HCT116 (cell line): ENCODE measurements around the gene PRDM1. TPM values are rescaled to one million over a fixed set of nuclear protein-coding genes. Genes with fewer than 3 reads are reported as not detected.

Experiments used
- ATAC-seq: fragments of 200-7000 bp; cut with Tn5 transposase; 2 replicates; pipeline ENCODE4 v1.9.1; 2020; ENCODE audit warnings: mild to moderate bottlenecking, moderate library complexity
- BruUV-seq: library from RNA; stranded (reverse); fragments of 400-500 nt; replicated peaks from 2 replicates; lab custom pipeline; 2021; lab: Mats Ljungman, UMichigan
- CTCF ChIA-PET: fragments of 300-600 bp; sonication (Branson Sonifier 250); formaldehyde crosslinking; loops from one replicate; lab custom pipeline; 2021; ENCODE audit warnings: antibody characterized with exemption; lab: Charles Lee
- POLR2A ChIA-PET: fragments of 300-600, 350-600 bp; sonication (Branson Sonifier 250); formaldehyde crosslinking; loops from one replicate; lab custom pipeline; 2021; ENCODE audit warnings: antibody characterized with exemption; lab: Charles Lee
- RAD21 ChIA-PET, 2 experiments: fragments of 300-600 bp; sonication (Branson Sonifier 250); formaldehyde crosslinking; loops; one replicate each; lab custom pipeline; 2023; ENCODE audit warnings: low total read pairs in 2 of 2; ENCODE audit not compliant: uncharacterized antibody in 2 of 2, unreplicated experiment in 2 of 2, low non-redundant PET in 1 of 2; lab: Charles Lee
- DNase-seq: peaks from one replicate; pipeline ENCODE4 v3.0.0-alpha.2; 2010; ENCODE audit warnings: low read depth, low spot score
- H2AFZ ChIP-seq: fragments of 200-600 bp; shearing (Covaris generic), sonication (generic); 2 replicates; pipeline ENCODE4 v1.6.1; 2017; ENCODE audit warnings: low read depth, mixed run types, mixed read lengths, antibody characterized with exemption, low read length; ENCODE audit not compliant: poor library complexity, severe bottlenecking
- H3K27ac ChIP-seq: 2 replicates; pipeline ENCODE4 v1.5.1; 2012; ENCODE audit warnings: low read depth, low read length
- H3K27me3 ChIP-seq: fragments of 200-600 bp; sonication (generic); 2 replicates; pipeline ENCODE4 v1.6.1; 2016; ENCODE audit warnings: mixed run types, low read length, mixed read lengths; ENCODE audit not compliant: insufficient read depth
- H3K36me3 ChIP-seq, 2 experiments: fragments of 200-500 bp in 1 of 2; fragments of 200-600 bp in 1 of 2; sonication (Bioruptor generic) in 1 of 2; sonication (generic) in 1 of 2; 2 replicates each; pipeline versions ENCODE4 v1.5.1 to v1.6.1; 2014 to 2016; ENCODE audit warnings: low read length in 2 of 2, inconsistent platforms in 1 of 2, mixed read lengths in 1 of 2, mixed run types in 1 of 2; ENCODE audit not compliant: insufficient read depth in 2 of 2, control insufficient read depth in 1 of 2
- H3K4me1 ChIP-seq, 2 experiments: fragments of 200-600 bp in 1 of 2; sonication (generic) in 1 of 2; 2 replicates each; pipeline versions ENCODE4 v1.5.1 to v1.6.1; 2012 to 2017; ENCODE audit warnings: low read length in 2 of 2, inconsistent platforms in 1 of 2, mild to moderate bottlenecking in 1 of 2, mixed read lengths in 1 of 2, mixed run types in 1 of 2, moderate library complexity in 1 of 2; ENCODE audit not compliant: insufficient read depth in 2 of 2, control insufficient read depth in 1 of 2
- H3K4me2 ChIP-seq: fragments of 200-600 bp; sonication (generic); 2 replicates; pipeline ENCODE4 v1.6.1; 2017; ENCODE audit warnings: mixed run types, low read length, mixed read lengths
- H3K4me3 ChIP-seq, 2 experiments: fragments of 200-600 bp in 1 of 2; sonication (generic) in 1 of 2; replicated peaks in 1 of 2; 2 replicates each; pipeline ENCODE4 v1.5.1; 2011 to 2016; ENCODE audit warnings: low read length in 2 of 2, control low read depth in 1 of 2, low read depth in 1 of 2, mild to moderate bottlenecking in 1 of 2, mixed read lengths in 1 of 2, mixed run types in 1 of 2
- H3K79me2 ChIP-seq: fragments of 200-600 bp; sonication (generic); 2 replicates; pipeline ENCODE4 v1.6.1; 2017; ENCODE audit warnings: mild to moderate bottlenecking, mixed run types, low read length, moderate library complexity, mixed read lengths; ENCODE audit not compliant: insufficient read depth
- H3K9ac ChIP-seq: fragments of 200-600 bp; sonication (generic); 2 replicates; pipeline ENCODE4 v1.6.1; 2016; ENCODE audit warnings: low read length, mixed read lengths
- H3K9me2 ChIP-seq: fragments of 200-600 bp; sonication (generic), shearing (Covaris generic); 2 replicates; pipeline ENCODE4 v1.6.1; 2017; ENCODE audit warnings: mixed run types, mild to moderate bottlenecking, moderate library complexity; ENCODE audit not compliant: insufficient read depth
- H3K9me3 ChIP-seq, 2 experiments: fragments of 200-500 bp in 1 of 2; fragments of 200-600 bp in 1 of 2; sonication (Bioruptor generic) in 1 of 2; sonication (generic) in 1 of 2; 2 replicates each; pipeline ENCODE4 v1.6.1; 2014 to 2017; ENCODE audit warnings: low read length in 2 of 2, mixed read lengths in 2 of 2, inconsistent platforms in 1 of 2, low read depth in 1 of 2, mild to moderate bottlenecking in 1 of 2, mixed run types in 1 of 2, moderate library complexity in 1 of 2; ENCODE audit not compliant: control insufficient read depth in 1 of 2, insufficient read depth in 1 of 2
- H4K20me1 ChIP-seq: fragments of 200-600 bp; sonication (generic), shearing (Covaris generic); 2 replicates; pipeline ENCODE4 v1.6.1; 2017; ENCODE audit warnings: mixed run types, mild to moderate bottlenecking, moderate library complexity; ENCODE audit not compliant: insufficient read depth
- CBX3 ChIP-seq: IDR thresholded peaks from 2 replicates; pipeline ENCODE4 v1.6.1; 2012; ENCODE audit warnings: low read depth
- CEBPB ChIP-seq: IDR thresholded peaks from 2 replicates; pipeline ENCODE4 v1.6.1; 2012; ENCODE audit warnings: low read depth
- ELF1 ChIP-seq: IDR thresholded peaks from 2 replicates; pipeline ENCODE4 v1.6.1; 2012; ENCODE audit warnings: low read depth, borderline replicate concordance
- EZH2 ChIP-seq: fragments of 200-600 bp; sonication (generic); IDR thresholded peaks from 2 replicates; pipeline ENCODE4 v1.6.1; 2017; ENCODE audit warnings: antibody characterized with exemption, mixed run types
- EZH2phosphoT487 ChIP-seq: fragments of 200-600 bp; IDR thresholded peaks from 2 replicates; pipeline ENCODE4 v1.6.1; 2018; ENCODE audit warnings: antibody characterized with exemption, borderline replicate concordance
- FOSL1 ChIP-seq: IDR thresholded peaks from 2 replicates; pipeline ENCODE4 v1.6.1; 2012; ENCODE audit warnings: low read depth
- JUND ChIP-seq: IDR thresholded peaks from 2 replicates; pipeline ENCODE4 v1.6.1; 2012
- POLR2A ChIP-seq: IDR thresholded peaks from 2 replicates; pipeline ENCODE4 v1.7.0; 2011; ENCODE audit warnings: borderline replicate concordance; ENCODE audit not compliant: insufficient read depth, insufficient read length; ENCODE audit errors: extremely low read depth
- POLR2AphosphoS5 ChIP-seq: IDR thresholded peaks from 2 replicates; pipeline ENCODE4 v1.6.1; 2011; ENCODE audit warnings: mild to moderate bottlenecking, low read depth, low read length, moderate library complexity
- RAD21 ChIP-seq: IDR thresholded peaks from 2 replicates; pipeline ENCODE4 v1.6.1; 2012; ENCODE audit warnings: low read depth, mild to moderate bottlenecking
- SIN3A ChIP-seq: IDR thresholded peaks from 2 replicates; pipeline ENCODE4 v1.6.1; 2012; ENCODE audit warnings: low read depth
- SP1 ChIP-seq: IDR thresholded peaks from 2 replicates; pipeline ENCODE4 v1.6.1; 2012; ENCODE audit warnings: low read depth
- SRF ChIP-seq: IDR thresholded peaks from 2 replicates; pipeline ENCODE4 v1.6.1; 2012; ENCODE audit warnings: low read depth
- TCF7L2 ChIP-seq: IDR thresholded peaks from 2 replicates; pipeline ENCODE4 v1.7.0; 2011; ENCODE audit warnings: borderline replicate concordance, inconsistent platforms; ENCODE audit not compliant: insufficient read depth, insufficient read length; ENCODE audit errors: extremely low read depth
- YY1 ChIP-seq: IDR thresholded peaks from 2 replicates; pipeline ENCODE4 v1.6.1; 2011; ENCODE audit warnings: low read length, low read depth, moderate library complexity, mild to moderate bottlenecking; ENCODE audit not compliant: insufficient replicate concordance; ENCODE audit errors: extremely low read depth
- ZNF274 ChIP-seq: fragments of 200-500 bp; sonication (Bioruptor generic); IDR thresholded peaks from 2 replicates; pipeline ENCODE4 v1.6.1; 2014; ENCODE audit warnings: mild to moderate bottlenecking, low read depth, low read length, inconsistent platforms
- intact Hi-C: fragments of 100-400 bp; cut with micrococcal nuclease; formaldehyde crosslinking; loops from 2 replicates; pipeline ENCODE4 v1.10.0; 2022
- total RNA-seq: library from RNA; stranded (reverse); gene quantifications from one replicate; pipeline ENCODE4 v1.2.1, GENCODE V29; 2021; ENCODE audit not compliant: unreplicated experiment
- TF ChIP-seq, protein P1 (sequence below): IDR thresholded peaks from 2 replicates; pipeline ENCODE4 v1.6.1; 2012
- TF ChIP-seq, protein P2 (sequence below): IDR thresholded peaks from 2 replicates; pipeline ENCODE4 v1.6.1; 2012; ENCODE audit warnings: low read depth
- TF ChIP-seq, protein P3 (sequence below): IDR thresholded peaks from 2 replicates; pipeline ENCODE4 v1.6.1; 2012
- TF ChIP-seq, protein P4 (sequence below): IDR thresholded peaks from 2 replicates; pipeline ENCODE4 v1.6.1; 2011; ENCODE audit warnings: mild to moderate bottlenecking, low read length, moderate library complexity; ENCODE audit not compliant: insufficient replicate concordance; ENCODE audit errors: extremely low read depth

The PRDM1 gene
- total RNA-seq, 1 experiment from 2014 or later, result 3.4 TPM

DNA sequence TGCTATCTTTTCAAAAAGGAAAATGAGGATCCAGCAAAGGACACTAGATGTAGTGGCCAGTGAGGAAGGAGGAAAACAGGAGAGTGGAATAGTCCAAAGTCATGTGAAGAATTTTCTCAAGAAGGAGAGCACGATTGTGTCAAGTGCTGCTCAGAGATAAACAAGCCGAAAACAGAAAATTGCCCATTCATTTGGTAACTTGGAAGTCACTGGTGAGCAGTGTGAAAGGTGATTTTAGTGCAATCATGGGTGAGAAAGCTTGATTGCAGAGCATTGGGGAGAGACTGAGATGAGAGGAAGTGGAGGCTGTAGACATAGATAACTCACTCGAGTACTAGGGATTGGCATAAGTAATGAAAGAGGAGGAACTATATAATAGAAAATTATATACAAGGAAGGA is 26.0 kb upstream of the PRDM1 start:
- ATAC-seq (no peak), DNase-seq (no peak)
- Histone ChIP-seq H3K27ac (no peak overlapping the region), H3K9me3 (no peaks in the 10 kb centered on the region), H3K9me2 (no peaks in the 10 kb centered on the region), H3K4me3 (no peak overlapping the region), H4K20me1 (no peaks in the 10 kb centered on the region), H3K27me3 (no peaks in the 10 kb centered on the region), H3K4me2 (no peak overlapping the region), H3K9ac (no peak overlapping the region), H3K36me3 (no peaks in the 10 kb centered on the region), H3K79me2 (no peaks in the 10 kb centered on the region)
- ChIA-PET CTCF (no interaction called here), RAD21 (no interaction called here), POLR2A (no interaction called here)
- intact Hi-C loops, result no loop called here
- TF ChIP-seq POLR2AphosphoS5, result no peak
- no peak for TF ChIP-seq FOSL1
- no peak for TF ChIP-seq JUND
- no peak for TF ChIP-seq ELF1
- no peak for TF ChIP-seq CEBPB
- TF ChIP-seq SRF, result no peak
- no peak for TF ChIP-seq CBX3
- no peak for TF ChIP-seq SIN3A
- no peak for TF ChIP-seq POLR2A
- no peak for TF ChIP-seq TCF7L2
- TF ChIP-seq, protein P1, sequence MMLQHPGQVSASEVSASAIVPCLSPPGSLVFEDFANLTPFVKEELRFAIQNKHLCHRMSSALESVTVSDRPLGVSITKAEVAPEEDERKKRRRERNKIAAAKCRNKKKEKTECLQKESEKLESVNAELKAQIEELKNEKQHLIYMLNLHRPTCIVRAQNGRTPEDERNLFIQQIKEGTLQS, result no peak
- no peak for TF ChIP-seq YY1
- no peak for TF ChIP-seq EZH2
- no peak for TF ChIP-seq EZH2phosphoT487
- no peak for TF ChIP-seq RAD21
- TF ChIP-seq, protein P2, sequence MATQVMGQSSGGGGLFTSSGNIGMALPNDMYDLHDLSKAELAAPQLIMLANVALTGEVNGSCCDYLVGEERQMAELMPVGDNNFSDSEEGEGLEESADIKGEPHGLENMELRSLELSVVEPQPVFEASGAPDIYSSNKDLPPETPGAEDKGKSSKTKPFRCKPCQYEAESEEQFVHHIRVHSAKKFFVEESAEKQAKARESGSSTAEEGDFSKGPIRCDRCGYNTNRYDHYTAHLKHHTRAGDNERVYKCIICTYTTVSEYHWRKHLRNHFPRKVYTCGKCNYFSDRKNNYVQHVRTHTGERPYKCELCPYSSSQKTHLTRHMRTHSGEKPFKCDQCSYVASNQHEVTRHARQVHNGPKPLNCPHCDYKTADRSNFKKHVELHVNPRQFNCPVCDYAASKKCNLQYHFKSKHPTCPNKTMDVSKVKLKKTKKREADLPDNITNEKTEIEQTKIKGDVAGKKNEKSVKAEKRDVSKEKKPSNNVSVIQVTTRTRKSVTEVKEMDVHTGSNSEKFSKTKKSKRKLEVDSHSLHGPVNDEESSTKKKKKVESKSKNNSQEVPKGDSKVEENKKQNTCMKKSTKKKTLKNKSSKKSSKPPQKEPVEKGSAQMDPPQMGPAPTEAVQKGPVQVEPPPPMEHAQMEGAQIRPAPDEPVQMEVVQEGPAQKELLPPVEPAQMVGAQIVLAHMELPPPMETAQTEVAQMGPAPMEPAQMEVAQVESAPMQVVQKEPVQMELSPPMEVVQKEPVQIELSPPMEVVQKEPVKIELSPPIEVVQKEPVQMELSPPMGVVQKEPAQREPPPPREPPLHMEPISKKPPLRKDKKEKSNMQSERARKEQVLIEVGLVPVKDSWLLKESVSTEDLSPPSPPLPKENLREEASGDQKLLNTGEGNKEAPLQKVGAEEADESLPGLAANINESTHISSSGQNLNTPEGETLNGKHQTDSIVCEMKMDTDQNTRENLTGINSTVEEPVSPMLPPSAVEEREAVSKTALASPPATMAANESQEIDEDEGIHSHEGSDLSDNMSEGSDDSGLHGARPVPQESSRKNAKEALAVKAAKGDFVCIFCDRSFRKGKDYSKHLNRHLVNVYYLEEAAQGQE, result no peak
- TF ChIP-seq, protein P3, sequence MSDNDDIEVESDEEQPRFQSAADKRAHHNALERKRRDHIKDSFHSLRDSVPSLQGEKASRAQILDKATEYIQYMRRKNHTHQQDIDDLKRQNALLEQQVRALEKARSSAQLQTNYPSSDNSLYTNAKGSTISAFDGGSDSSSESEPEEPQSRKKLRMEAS, result no peak
- no peak for TF ChIP-seq ZNF274
- TF ChIP-seq SP1, result no peak
- TF ChIP-seq, protein P4, sequence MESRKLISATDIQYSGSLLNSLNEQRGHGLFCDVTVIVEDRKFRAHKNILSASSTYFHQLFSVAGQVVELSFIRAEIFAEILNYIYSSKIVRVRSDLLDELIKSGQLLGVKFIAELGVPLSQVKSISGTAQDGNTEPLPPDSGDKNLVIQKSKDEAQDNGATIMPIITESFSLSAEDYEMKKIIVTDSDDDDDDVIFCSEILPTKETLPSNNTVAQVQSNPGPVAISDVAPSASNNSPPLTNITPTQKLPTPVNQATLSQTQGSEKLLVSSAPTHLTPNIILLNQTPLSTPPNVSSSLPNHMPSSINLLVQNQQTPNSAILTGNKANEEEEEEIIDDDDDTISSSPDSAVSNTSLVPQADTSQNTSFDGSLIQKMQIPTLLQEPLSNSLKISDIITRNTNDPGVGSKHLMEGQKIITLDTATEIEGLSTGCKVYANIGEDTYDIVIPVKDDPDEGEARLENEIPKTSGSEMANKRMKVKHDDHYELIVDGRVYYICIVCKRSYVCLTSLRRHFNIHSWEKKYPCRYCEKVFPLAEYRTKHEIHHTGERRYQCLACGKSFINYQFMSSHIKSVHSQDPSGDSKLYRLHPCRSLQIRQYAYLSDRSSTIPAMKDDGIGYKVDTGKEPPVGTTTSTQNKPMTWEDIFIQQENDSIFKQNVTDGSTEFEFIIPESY, result no peak
- TF ChIP-seq, all 23 proteins: peak for 0
- Histone ChIP-seq H2AFZ (no peak overlapping the region), H3K4me1 (peaks cover 0 to 10% of the 10 kb centered on the region in 2 experiments; a peak in 2 of 4 replicates)
- no TSS peak for BruUV-seq
